Astrocyte (in vitro differentiated cells and primary cell): ENCODE data around the gene ONECUT2. TPM values are rescaled to one million over a fixed set of nuclear protein-coding genes. Genes with fewer than 3 reads are reported as not detected.

Experiments
- DNase-seq: peaks from one replicate; pipeline ENCODE4 v3.0.0-alpha.2; 2010; ENCODE audit warnings: low read depth
- FAIRE-seq: peaks from 2 replicates; lab custom pipeline; 2011; peaks lifted over from hg19 to GRCh38; lab: Jason Lieb, UNC
- H2AFZ ChIP-seq: 2 replicates; pipeline ENCODE4 v1.6.0; 2012; ENCODE audit warnings: low read depth, low read length, inconsistent platforms
- H3K27ac ChIP-seq: 2 replicates; pipeline ENCODE4 v1.5.1; 2011; ENCODE audit warnings: low read depth, low read length, inconsistent platforms
- H3K27me3 ChIP-seq: 2 replicates; pipeline ENCODE4 v1.6.0; 2011; ENCODE audit warnings: low read length, inconsistent platforms; ENCODE audit not compliant: insufficient read depth
- H3K36me3 ChIP-seq: 2 replicates; pipeline ENCODE4 v1.5.1; 2011; ENCODE audit warnings: low read length, inconsistent platforms; ENCODE audit not compliant: insufficient read depth
- H3K4me1 ChIP-seq: 2 replicates; pipeline ENCODE4 v1.5.1; 2011; ENCODE audit warnings: low read length, inconsistent platforms; ENCODE audit not compliant: insufficient read depth
- H3K4me2 ChIP-seq: 2 replicates; pipeline ENCODE4 v1.6.0; 2012; ENCODE audit warnings: low read length, inconsistent platforms
- H3K4me3 ChIP-seq: 2 replicates; pipeline ENCODE4 v1.5.1; 2011; ENCODE audit warnings: low read depth, mild to moderate bottlenecking, low read length, inconsistent platforms; ENCODE audit not compliant: insufficient read depth
- H3K79me2 ChIP-seq: 2 replicates; pipeline ENCODE4 v1.6.0; 2012; ENCODE audit warnings: mild to moderate bottlenecking, low read length, inconsistent platforms; ENCODE audit not compliant: insufficient read depth
- H3K9ac ChIP-seq: 2 replicates; pipeline ENCODE4 v1.6.0; 2012; ENCODE audit warnings: mild to moderate bottlenecking, low read length, inconsistent platforms
- H3K9me3 ChIP-seq: 2 replicates; pipeline ENCODE4 v1.5.1; 2012; ENCODE audit warnings: low read depth, mild to moderate bottlenecking, low read length, inconsistent platforms; ENCODE audit not compliant: insufficient read depth
- H4K20me1 ChIP-seq: 2 replicates; pipeline ENCODE4 v1.6.0; 2012; ENCODE audit warnings: low read length, inconsistent platforms; ENCODE audit not compliant: insufficient read depth
- H3K27ac Mint-ChIP-seq: one replicate; pipeline ENCODE4 v1.8.0; 2021; ENCODE audit warnings: mild to moderate bottlenecking, mixed read lengths; ENCODE audit not compliant: unreplicated experiment
- H3K27me3 Mint-ChIP-seq: one replicate; pipeline ENCODE4 v1.8.0; 2021; ENCODE audit warnings: low read depth, mixed read lengths; ENCODE audit not compliant: unreplicated experiment
- H3K36me3 Mint-ChIP-seq: one replicate; pipeline ENCODE4 v1.8.0; 2021; ENCODE audit warnings: low read depth, mixed read lengths; ENCODE audit not compliant: unreplicated experiment
- H3K4me1 Mint-ChIP-seq: one replicate; pipeline ENCODE4 v1.8.0; 2021; ENCODE audit warnings: low read depth, mixed read lengths; ENCODE audit not compliant: unreplicated experiment
- H3K4me3 Mint-ChIP-seq: one replicate; pipeline ENCODE4 v1.8.0; 2021; ENCODE audit warnings: mild to moderate bottlenecking, moderate library complexity, mixed read lengths; ENCODE audit not compliant: unreplicated experiment
- H3K9me3 Mint-ChIP-seq: one replicate; pipeline ENCODE4 v1.8.0; 2021; ENCODE audit warnings: mild to moderate bottlenecking, mixed read lengths; ENCODE audit not compliant: unreplicated experiment
- CTCF ChIP-seq: IDR thresholded peaks from 2 replicates; pipeline ENCODE4 v1.5.1; 2011; ENCODE audit warnings: low read depth, mild to moderate bottlenecking, inconsistent platforms, low read length, moderate library complexity; ENCODE audit not compliant: insufficient read depth
- EZH2 ChIP-seq: IDR thresholded peaks from 2 replicates; pipeline ENCODE4 v1.6.1; 2012; ENCODE audit warnings: mild to moderate bottlenecking, low read length, inconsistent platforms; ENCODE audit not compliant: insufficient read depth
- total RNA-seq: library from RNA; stranded (reverse); gene quantifications from 2 replicates; pipeline ENCODE4 v1.2.1, GENCODE V29; 2021

ONECUT2 gene
- total RNA-seq, 1 donor from 2014 or later: 6.2 TPM

DNA sequence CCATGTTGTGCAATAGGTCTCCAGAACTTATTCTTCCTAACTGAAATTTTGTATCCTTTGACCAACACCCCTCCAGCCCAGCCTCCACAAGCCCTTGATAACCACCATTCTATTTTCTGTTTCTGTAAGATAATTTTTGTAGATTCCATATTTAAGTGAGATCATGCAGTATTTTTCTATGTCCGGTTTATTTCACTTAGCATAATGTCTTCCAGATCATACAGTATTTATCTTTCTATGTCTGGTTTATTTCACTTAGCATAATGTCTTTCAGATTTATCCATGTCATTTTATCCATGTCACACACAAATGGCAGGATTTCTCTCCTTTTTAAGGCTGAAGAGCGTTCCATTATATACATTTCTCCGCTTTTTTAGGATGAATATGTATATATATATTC, 24.4 kb upstream of the ONECUT2 start:
- Histone ChIP-seq H3K4me1 (no peaks in the 10 kb centered on the region), H3K9me3 (no peaks in the 10 kb centered on the region), H4K20me1 (no peaks in the 10 kb centered on the region), H3K4me3 (no peak overlapping the region), H2AFZ (no peak overlapping the region), H3K79me2 (no peaks in the 10 kb centered on the region), H3K36me3 (no peaks in the 10 kb centered on the region), H3K4me2 (no peak overlapping the region), H3K27ac (no peak overlapping the region), H3K9ac (no peak overlapping the region), H3K27me3 (no peaks in the 10 kb centered on the region)
- no peak for TF ChIP-seq CTCF
- no peak for TF ChIP-seq EZH2
- Mint-ChIP-seq H3K27ac (no peak overlapping the region), H3K4me1 (no peaks in the 10 kb centered on the region), H3K36me3 (no peaks in the 10 kb centered on the region), H3K27me3 (peaks cover 3% of the 10 kb centered on the region), H3K4me3 (no peak overlapping the region), H3K9me3 (peaks cover 2% of the 10 kb centered on the region)
- no peak for DNase-seq
- FAIRE-seq: no peak

DNA sequence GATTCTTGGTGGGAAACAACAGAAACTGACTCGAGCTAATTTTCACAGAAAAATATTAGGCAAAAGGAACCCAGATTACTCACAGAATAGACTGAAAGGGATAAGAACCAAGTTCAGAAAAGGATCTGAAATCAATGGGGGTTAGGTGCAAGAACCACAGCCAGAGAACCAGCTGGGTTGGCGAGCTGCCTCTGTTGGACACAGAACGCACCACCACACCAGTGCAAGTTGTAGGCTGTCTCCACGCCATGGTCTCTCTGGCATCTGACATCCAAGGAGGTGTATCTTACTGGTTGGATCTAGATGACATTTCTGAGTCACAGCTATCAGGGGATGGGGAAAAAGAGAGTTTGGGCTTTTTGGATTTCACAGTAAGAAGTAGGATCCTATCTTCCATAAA, 18.6 kb upstream of the ONECUT2 start:
- Mint-ChIP-seq H3K27ac (no peak overlapping the region), H3K36me3 (no peaks in the 10 kb centered on the region), H3K4me3 (no peak overlapping the region), H3K4me1 (no peaks in the 10 kb centered on the region), H3K27me3 (peaks cover 6% of the 10 kb centered on the region), H3K9me3 (peaks cover 4% of the 10 kb centered on the region)
- Histone ChIP-seq H3K4me2 (no peak overlapping the region), H2AFZ (no peak overlapping the region), H3K4me1 (no peaks in the 10 kb centered on the region), H3K79me2 (no peaks in the 10 kb centered on the region), H3K36me3 (no peaks in the 10 kb centered on the region), H3K27me3 (no peaks in the 10 kb centered on the region), H3K4me3 (no peak overlapping the region), H3K9me3 (no peaks in the 10 kb centered on the region), H3K9ac (no peak overlapping the region), H3K27ac (no peak overlapping the region), H4K20me1 (no peaks in the 10 kb centered on the region)
- DNase-seq: no peak
- TF ChIP-seq CTCF (no peak), EZH2 (no peak)
- no peak for FAIRE-seq

DNA sequence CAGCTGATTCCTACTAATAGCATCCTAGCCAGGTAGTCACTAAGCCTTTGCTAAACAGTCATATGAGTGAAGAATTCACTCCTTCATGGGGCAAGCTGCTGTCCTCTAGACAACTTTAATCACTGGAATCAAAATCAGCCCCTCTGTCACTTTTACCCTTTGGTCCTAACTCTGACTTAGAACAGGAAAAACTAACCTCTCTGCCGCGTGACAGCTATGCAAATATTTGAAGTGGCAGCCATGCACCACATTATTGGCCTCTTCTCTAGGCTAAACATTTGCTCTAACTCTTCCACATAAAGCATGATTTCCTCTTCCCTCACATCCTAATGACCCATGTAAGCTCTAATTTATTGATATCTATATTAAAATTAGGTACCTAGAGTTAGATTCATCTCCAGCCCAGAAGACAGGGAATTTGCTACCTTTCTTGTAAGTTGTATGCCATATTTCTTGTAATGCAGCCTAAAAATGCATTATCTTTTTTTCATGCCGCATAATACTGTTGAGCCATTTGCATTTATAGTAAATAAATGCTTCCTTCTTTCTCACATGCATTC, 12.8 kb upstream of the ONECUT2 start:
- H3K36me3 ChIP-seq: no peaks in the 10 kb centered on the region
- Mint-ChIP-seq H3K4me3 (no peak overlapping the region), H3K4me1 (no peaks in the 10 kb centered on the region), H3K27ac (no peak overlapping the region), H3K36me3 (no peaks in the 10 kb centered on the region), H3K9me3 (peaks cover 2% of the 10 kb centered on the region), H3K27me3 (peaks cover 15% of the 10 kb centered on the region)
- no peak for FAIRE-seq
- H2AFZ ChIP-seq: no peak overlapping the region
- no peak overlapping the region for H3K4me3 ChIP-seq
- no peak overlapping the region for H3K4me2 ChIP-seq
- TF ChIP-seq CTCF (no peak), EZH2 (no peak)
- H3K9ac ChIP-seq: no peak overlapping the region
- no peak overlapping the region for H3K27ac ChIP-seq
- DNase-seq: no peak
- no peaks in the 10 kb centered on the region for H3K9me3 ChIP-seq
- H3K4me1 ChIP-seq: no peaks in the 10 kb centered on the region
- no peaks in the 10 kb centered on the region for H3K79me2 ChIP-seq
- H4K20me1 ChIP-seq: no peaks in the 10 kb centered on the region
- peaks cover 18% of the 10 kb centered on the region for H3K27me3 ChIP-seq
